Medulla oblongata (tissue), 1 donor: Measurements from ENCODE around the gene TOM1L1.
"Not testable (repeated sequence)": the region's sequence is repeated elsewhere in the genome, so short reads cannot be mapped to it uniquely, and the experiment has no call there.

ENCODE experiments used
- DNase-seq: peaks from one replicate; pipeline ENCODE4 v3.0.0-alpha.2; 2015; ENCODE audit errors: extremely low spot score

The TOM1L1 gene, protein sequence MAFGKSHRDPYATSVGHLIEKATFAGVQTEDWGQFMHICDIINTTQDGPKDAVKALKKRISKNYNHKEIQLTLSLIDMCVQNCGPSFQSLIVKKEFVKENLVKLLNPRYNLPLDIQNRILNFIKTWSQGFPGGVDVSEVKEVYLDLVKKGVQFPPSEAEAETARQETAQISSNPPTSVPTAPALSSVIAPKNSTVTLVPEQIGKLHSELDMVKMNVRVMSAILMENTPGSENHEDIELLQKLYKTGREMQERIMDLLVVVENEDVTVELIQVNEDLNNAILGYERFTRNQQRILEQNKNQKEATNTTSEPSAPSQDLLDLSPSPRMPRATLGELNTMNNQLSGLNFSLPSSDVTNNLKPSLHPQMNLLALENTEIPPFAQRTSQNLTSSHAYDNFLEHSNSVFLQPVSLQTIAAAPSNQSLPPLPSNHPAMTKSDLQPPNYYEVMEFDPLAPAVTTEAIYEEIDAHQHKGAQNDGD

DNA sequence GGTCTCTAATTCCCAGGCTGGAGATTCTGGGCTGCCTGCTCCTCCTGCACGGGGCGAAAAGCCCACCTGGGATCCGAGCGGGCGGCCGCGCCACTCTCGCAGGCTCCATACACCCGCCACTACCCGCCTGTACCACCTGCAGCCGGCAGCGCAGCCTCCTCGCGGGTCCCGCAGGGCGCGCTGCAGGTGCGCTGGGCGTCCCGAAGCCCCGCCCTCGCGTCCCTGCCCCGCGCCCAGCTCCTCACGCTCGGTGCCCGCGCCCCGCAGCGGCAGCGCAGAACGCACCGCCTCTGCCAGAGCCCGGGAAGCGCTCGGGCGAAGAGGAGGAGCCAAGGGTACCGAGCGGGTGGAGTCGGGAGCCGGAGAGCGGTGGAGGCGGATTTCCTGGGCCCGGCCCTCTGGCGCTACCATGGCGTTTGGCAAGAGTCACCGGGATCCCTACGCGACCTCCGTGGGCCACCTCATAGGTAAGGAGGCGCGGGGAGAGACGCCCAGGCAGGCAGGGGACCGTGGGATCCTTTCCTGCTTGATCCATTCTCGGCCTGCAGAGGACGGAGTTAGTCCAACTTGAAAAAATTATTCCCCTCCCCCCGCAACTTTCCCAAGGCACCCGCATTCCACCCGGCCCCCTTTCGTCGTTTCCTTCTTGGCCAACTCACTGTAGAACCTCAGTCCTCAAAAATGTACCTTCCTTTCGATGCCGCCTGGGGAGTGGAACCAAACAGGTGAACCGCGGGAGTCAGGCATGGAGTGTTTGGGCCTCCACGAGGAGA, at the start of gene TOM1L1:
Gene TOM1L1 (plus strand): TSS at position 396 of the 773 bp plus-strand sequence. CDS start 14 bp downstream, at position 410.
- peak; percentile 49 for DNase-seq

GRCh38 chr17:54859187-54859586, 41.5 kb upstream of the TOM1L1 start:
- DNase-seq: no peak

DNA sequence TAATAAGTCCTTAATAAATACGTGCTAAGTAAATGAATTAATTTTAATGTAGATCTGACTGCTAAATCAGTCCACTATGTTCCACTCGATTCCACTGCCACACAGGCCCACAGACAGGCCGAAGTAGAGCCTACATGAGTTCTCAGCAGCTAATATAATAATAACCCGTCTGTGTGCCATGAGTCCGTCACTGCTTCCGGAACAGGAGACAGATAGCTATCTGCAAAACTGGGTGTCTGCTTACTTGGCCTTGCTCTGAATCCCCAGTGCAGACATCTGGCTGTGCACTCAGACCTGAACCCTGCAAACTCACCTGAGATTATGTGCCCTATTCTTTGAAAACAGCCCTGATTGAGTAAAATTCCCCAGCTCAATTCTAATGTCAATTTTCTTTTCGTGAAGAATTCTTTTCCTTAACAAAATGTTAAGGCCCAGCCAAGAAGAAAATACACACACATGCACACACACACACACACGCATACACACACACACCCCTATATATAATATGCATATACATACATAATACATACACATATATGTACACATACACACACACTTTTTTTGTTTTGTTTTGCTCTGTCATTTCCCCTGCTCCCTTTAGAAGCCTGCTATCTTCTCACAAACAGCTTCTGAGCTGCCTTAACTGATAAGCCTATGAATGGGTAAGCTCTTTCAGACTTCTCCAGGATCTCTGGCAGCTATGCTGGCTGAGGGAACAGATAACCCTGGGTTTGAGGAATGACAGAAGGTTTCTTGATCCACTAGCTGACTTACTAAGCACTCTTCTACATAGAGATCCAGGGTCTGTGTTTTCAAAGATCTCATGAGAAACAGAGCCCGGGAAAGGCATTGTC, 39.8 kb upstream of the TOM1L1 start:
- DNase-seq: no peak

- no peak for DNase-seq
Measured at GRCh38 chr17:54861471-54861983, 39.1 kb upstream of the TOM1L1 start.

DNA sequence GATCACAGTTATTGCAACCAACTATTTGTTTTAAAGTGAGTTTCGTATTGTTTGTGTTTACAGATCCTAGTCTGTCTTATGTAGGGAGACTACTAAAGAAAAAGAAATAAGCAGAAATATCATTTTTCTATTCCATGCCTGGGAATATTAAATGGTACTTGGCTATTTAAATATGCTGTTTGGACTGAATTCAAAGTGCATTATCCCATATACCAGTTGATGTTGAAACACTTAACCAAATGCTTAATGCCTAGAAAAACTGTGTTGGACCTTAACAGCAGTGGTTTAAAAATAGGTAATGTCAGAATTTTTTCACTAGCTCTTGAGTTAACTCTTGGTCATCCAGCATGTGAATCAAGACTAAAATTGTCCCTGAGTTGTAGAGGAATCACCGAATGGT, 37.5 kb upstream of the TOM1L1 start:
- no peak for DNase-seq

- no peak for DNase-seq
Measured at GRCh38 chr17:54864070-54864469, 36.6 kb upstream of the TOM1L1 start.

- no peak for DNase-seq
Measured at GRCh38 chr17:54864636-54865356, 35.9 kb upstream of the TOM1L1 start.

DNA sequence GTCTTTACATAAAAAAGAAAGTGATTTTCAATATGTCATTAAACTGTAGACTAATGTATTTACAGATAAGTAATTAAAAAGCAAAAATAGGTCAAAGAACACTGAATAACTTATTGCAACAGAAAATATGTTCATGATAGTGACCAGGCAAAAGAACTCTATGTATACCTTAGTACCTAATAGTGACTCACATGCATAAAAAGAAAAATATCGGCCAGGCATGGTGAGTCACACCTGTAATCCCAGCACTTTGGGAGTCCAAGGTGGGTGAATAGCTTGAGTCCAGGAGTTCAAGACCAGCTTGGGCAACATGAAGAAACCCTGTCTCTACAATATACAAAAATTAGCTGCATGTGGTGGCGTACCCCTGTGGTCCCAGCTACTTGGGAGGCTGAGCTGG, 33.0 kb upstream of the TOM1L1 start:
- DNase-seq: no peak

DNA sequence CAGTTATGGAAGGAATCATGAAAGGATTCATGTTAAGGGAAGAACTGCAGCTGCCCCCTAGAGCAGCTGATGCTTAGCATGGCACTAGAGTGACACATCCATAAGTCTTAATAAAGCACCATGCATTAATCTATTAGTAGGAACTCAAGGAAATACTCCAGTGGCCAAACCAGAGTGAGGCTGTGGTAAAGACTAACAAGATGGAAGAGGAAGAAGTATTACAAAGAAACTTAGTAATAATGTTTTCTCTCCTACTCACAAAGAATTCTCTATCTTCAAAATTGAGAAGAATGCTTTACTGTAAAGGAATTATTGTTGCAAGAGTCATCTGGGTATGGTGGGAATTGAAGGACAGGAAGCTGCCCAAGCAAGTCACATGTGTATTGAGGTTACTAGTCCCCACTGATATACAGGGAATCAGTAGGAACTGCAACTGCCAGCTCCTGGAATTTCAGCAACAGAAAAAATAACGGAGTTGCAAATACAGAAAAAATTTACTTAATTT, 29.9 kb upstream of the TOM1L1 start:
- no peak for DNase-seq

DNA sequence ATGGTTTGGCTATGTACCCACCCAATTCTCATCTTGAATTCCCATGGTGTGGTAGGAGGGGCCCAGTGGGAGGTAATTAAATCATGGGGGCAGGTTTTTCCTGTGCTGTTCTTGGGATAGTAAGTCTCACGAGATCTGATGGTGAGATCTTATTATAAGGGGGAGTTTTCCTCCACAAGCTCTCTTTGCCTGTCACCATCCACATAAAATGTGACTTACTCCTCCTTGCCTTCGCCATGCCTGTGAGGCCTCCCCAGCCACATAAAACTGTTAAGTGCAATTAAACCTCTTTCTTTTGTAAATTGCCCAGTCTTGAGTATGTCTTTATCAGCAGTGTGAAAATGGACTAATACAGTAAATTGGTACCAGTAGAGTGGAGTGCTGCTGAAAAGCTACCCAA, 24.7 kb upstream of the TOM1L1 start:
- not testable (repeated sequence) for DNase-seq

GRCh38 chr17:54876656-54877195, 23.9 kb upstream of the TOM1L1 start:
- no peak for DNase-seq

- DNase-seq: no peak
Measured at GRCh38 chr17:54881255-54881972, 19.2 kb upstream of the TOM1L1 start.

DNA sequence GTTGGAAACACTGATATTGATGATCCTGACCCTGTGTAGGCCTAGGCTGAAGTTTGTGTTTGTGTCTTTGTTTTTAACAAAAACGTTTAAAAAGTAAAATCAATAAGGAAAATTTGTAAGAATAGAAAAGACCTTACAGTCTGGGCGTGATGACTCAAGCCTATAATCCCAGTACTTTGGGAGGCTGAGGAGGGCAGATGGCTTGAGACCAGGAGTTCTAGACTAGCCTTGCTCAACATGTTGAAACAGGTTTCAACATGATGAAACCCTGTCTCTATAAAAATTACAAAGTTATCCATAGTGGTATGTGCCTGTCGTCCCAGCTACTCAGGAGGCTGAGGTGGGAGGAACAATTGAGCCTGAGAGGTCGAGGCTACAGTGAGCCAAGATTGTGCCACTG, 18.3 kb upstream of the TOM1L1 start:
- DNase-seq: no peak

GRCh38 chr17:54882950-54883349, 17.7 kb upstream of the TOM1L1 start:
- no peak for DNase-seq

GRCh38 chr17:54883939-54884338, 16.7 kb upstream of the TOM1L1 start:
- DNase-seq: no peak

DNA sequence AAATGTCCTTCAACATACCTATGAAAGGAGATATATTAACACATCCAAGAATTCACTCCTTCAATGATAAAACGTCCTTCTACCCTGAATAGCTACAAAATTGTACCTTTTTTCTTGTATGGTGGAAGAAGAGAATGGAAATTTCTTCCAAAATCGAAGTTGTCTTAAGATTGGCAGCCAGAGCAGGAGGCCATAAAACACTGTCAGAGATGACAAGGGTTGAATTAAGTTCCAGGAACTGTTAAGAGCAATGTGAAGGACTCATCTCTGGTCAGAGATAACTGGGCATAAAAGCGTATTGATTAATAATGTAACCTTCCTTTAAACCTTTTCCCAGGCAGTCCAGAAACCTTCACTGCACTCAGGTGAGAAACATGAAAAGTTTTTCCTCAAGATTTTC, 12.9 kb upstream of the TOM1L1 start:
- no peak for DNase-seq

- DNase-seq: no peak
Measured at GRCh38 chr17:54888254-54888653, 12.4 kb upstream of the TOM1L1 start.

GRCh38 chr17:54888981-54889380, 11.7 kb upstream of the TOM1L1 start:
- DNase-seq: no peak

DNA sequence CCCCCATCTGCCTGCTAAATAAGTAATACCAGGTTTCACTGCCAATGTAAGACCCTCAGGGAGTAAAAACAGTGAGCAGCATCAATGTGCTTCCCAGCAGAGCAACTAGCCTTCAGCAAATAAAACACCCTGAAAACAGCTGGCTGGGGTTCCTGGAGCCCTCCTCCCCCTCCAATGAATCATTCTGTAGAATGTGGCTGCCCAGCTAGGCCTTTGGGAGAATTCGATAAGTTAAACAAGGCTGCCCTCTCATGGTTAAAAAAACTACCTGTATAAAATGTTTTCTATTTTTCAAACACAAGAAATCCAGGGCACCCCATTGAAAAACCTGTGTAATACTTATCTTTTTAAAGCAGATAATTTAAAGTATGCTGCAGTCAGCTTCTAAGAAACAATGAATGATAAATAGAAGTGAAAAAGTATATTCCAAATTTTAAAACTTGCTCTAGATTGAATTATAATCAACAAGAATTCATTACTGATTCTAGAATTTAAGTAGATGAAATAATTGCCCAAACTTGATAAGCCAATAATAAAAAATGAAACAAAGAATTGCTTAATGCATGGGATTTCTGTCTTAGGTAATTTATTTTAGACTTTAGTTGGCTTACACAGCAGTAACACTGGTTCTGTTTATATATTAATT, 9.4 kb upstream of the TOM1L1 start:
- peak; percentile 47 for DNase-seq
